ENCODE measurements around the gene TPCN2. TPM values are rescaled to one million over a fixed set of nuclear protein-coding genes. Genes with fewer than 3 reads are reported as not detected.

The TPCN2 gene
- total and polyA plus RNA-seq, 11 donors, result 4.1 to 17.6 (median 7.5) TPM

DNA sequence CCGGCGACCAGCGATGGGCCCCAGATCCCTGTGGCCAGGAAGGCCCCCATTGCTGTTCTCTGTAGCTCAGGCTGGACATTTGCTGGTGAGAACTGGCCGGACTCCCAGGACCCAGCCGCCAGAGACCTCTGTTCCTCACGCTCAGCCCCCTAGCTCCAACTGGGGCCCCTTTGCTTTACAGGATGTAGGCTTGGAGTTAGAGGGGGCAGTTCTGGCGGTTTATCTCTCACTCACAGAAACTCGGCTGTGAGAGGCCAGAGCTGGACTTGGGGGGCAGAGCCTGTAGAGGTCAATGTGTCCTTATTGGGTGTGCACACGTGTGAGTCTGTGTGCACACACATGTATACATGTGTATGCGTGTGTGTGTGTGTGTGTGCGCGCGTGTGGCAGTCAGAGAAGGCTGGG, 107.5 kb downstream of the TPCN2 start:
- 66 to 83% (median 70%) methylated on average over 8 to 13 of the region's 13 CpGs for WGBS, 4 donors
- TF ChIP-seq POLR2A (IDR thresholded peaks at IDR 0.05), result no peak
- TF ChIP-seq, protein P1, sequence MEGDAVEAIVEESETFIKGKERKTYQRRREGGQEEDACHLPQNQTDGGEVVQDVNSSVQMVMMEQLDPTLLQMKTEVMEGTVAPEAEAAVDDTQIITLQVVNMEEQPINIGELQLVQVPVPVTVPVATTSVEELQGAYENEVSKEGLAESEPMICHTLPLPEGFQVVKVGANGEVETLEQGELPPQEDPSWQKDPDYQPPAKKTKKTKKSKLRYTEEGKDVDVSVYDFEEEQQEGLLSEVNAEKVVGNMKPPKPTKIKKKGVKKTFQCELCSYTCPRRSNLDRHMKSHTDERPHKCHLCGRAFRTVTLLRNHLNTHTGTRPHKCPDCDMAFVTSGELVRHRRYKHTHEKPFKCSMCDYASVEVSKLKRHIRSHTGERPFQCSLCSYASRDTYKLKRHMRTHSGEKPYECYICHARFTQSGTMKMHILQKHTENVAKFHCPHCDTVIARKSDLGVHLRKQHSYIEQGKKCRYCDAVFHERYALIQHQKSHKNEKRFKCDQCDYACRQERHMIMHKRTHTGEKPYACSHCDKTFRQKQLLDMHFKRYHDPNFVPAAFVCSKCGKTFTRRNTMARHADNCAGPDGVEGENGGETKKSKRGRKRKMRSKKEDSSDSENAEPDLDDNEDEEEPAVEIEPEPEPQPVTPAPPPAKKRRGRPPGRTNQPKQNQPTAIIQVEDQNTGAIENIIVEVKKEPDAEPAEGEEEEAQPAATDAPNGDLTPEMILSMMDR (IDR thresholded peaks at IDR 0.05), result no peak
- peak overlapping the region in 10 of 12 donors; percentile 60 to 87 (median 70) for H3K27ac ChIP-seq
- DNase-seq, result no peak
- H3K27me3 ChIP-seq, result peaks cover 0 to 9% (median 0%) of the 10 kb centered on the region in 9 donors
- ATAC-seq, result no peak
- H3K4me3 ChIP-seq, result no peak overlapping the region
- H3K36me3 ChIP-seq, result no peaks in the 10 kb centered on the region
- no peaks in the 10 kb centered on the region for H3K9me3 ChIP-seq
- intact Hi-C loops (cut with DNase I), result no loop called here
- H3K4me1 ChIP-seq, result peaks cover 10 to 68% (median 43%) of the 10 kb centered on the region in 12 donors

DNA sequence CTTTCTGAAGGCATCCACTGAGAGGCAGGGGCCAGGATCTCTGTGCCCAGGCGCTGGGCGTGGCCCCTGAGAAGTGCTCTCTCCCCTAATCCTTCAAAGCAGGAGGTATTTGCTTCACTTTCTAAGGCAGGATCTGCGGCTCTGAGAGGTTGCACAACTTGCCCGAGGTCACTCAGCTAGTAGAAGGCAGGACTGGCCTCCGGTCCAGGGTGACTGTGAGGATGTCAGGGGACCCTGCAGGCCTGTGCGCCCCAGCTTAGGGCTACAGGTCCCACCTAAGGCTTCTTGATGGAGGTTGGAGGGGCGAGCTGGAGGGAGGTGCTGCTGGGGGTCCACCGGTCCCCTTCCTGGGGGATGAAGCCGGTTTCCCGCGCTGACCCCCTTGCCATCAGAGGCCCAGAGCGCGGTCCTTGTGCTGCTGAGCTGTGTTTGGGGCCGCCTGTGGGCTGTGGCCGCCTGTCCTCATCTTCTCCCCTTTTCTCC, 108.0 kb downstream of the TPCN2 start:
- WGBS, 4 donors, result 76 to 90% (median 81%) methylated on average over 12 to 15 of the region's 15 CpGs
- intact Hi-C loops (cut with DNase I), result no loop called here
- peak overlapping the region in 3 of 12 donors; percentile 15 to 27 (median 22) for H3K4me3 ChIP-seq

DNA sequence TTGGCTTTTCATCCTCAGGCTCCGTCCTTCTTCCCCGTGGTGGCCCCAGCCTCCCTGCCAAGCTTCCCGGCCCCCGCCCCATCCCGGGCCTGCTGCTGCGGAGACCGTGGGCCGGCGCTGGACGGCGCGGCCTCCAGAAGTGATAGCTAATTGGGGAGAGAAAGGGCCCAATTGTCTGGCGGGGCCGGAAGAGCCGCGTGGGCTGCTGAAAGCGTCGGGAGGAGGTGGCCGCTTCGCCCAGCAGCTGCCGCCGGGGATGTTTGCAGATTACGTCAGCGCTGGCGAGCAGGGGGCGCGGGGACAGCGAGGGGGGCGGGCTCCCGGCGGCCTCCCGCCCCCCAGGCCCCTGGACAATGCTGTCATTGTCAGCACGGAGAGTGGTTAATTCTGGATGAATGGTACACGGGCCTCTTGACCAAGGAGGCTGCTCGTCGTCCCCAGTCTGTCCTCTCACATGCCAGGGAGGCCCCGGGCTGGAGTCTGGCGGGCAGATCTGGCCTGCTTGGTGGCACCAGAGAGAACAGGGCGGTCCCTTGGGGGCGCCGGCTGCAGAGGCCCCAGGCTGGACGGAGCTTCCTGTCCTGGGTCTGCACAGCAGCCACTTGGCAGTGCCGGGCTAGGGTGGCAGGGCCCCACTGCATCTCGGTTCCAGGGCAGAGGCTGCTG, 108.6 kb downstream of the TPCN2 start:
- intact Hi-C loops (cut with DNase I), result no loop called here
- Histone ChIP-seq H3K9me3 (no peaks in the 10 kb centered on the region), H3K36me3 (no peaks in the 10 kb centered on the region), H3K4me1 (peaks cover 10 to 67% (median 45%) of the 10 kb centered on the region in 12 donors), H3K4me3 (peak overlapping the region in 4 of 12 donors; percentile 3 to 27 (median 18)), H3K27me3 (peaks cover 0 to 9% (median 0%) of the 10 kb centered on the region in 9 donors), H3K27ac (peak overlapping the region; percentile 47 to 87 (median 67))
- ATAC-seq (peak; percentile 13 to 75 (median 69)), DNase-seq (peak; percentile 79 to 83 (median 81))
- no peak for TF ChIP-seq POLR2A (IDR thresholded peaks at IDR 0.05)
- TF ChIP-seq, protein P1 (IDR thresholded peaks at IDR 0.05), result no peak
- WGBS, 4 donors, result 21 to 26% (median 24%) methylated on average over 33 to 44 of the region's 44 CpGs

More for the DNA sequence above, 108.0 kb downstream of the TPCN2 start:
- TF ChIP-seq, protein P1 (IDR thresholded peaks at IDR 0.05), result no peak
- TF ChIP-seq POLR2A (IDR thresholded peaks at IDR 0.05), result no peak
- peaks cover 0 to 9% (median 0%) of the 10 kb centered on the region in 9 donors for H3K27me3 ChIP-seq
- H3K27ac ChIP-seq, result peak overlapping the region in 11 of 12 donors; percentile 47 to 87 (median 67)
- H3K9me3 ChIP-seq, result no peaks in the 10 kb centered on the region
- peaks cover 10 to 72% (median 45%) of the 10 kb centered on the region in 12 donors for H3K4me1 ChIP-seq
- ATAC-seq (peak in 2 of 4 donors; percentile 23 to 33), DNase-seq (peak in 2 of 5 donors; percentile 47 to 51)
- H3K36me3 ChIP-seq, result no peaks in the 10 kb centered on the region

DNA sequence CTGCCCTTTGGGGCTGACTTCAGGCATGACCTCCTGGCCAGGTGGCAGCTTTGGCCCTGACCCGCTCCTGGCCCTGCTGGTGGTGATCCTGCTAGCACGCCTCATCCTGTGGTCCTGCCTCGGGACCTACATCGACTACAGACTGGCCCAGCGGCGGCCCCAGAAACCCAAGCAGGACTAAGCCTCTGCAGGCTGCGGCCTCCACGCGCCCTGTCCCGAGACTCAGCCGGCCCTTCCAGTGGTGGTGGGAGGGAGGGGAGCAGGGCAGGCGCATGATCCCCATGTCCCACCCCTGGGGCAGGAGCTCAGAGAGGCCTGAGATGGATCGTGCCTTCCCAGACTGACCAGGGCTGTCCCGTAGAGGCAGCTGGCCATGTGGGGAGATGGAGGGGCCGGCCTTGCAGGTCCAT, 109.1 kb downstream of the TPCN2 start:
- Histone ChIP-seq H3K4me1 (peaks cover 10 to 64% (median 45%) of the 10 kb centered on the region in 12 donors), H3K36me3 (no peaks in the 10 kb centered on the region), H3K27me3 (peaks cover 0 to 9% (median 0%) of the 10 kb centered on the region in 9 donors), H3K27ac (peak overlapping the region in 11 of 12 donors; percentile 47 to 81 (median 67)), H3K4me3 (peak overlapping the region in 1 of 12 donors; percentile 27), H3K9me3 (peaks cover 0 to 4% (median 0%) of the 10 kb centered on the region in 12 donors)
- intact Hi-C loops (cut with DNase I), result no loop called here
- WGBS, 4 donors, result 78 to 93% (median 90%) methylated on average over 4 to 15 of the region's 15 CpGs
- DNase-seq (peak in 1 of 5 donors; percentile 59), ATAC-seq (no peak)
- TF ChIP-seq, protein P1 (IDR thresholded peaks at IDR 0.05), result no peak
- no peak for TF ChIP-seq POLR2A (IDR thresholded peaks at IDR 0.05)

Data from heart left ventricle (tissue), 16 donors.